Endothelial cell of umbilical vein (primary cell): Measurements from ENCODE around the gene SLCO3A1. TPM values are rescaled to one million over a fixed set of nuclear protein-coding genes. Genes with fewer than 3 reads are reported as not detected.

Experiments
- BruUV-seq: library from RNA; stranded (reverse); fragments of 400-500 nt; replicated peaks from 2 replicates; lab custom pipeline; 2021; lab: Mats Ljungman, UMichigan
- CTCF ChIA-PET: fragments of 300-600, 350-600 bp; sonication (Branson Sonifier 250); formaldehyde crosslinking; loops from one replicate; lab custom pipeline; 2021; ENCODE audit warnings: antibody characterized with exemption, inconsistent platforms; lab: Charles Lee
- POLR2A ChIA-PET: fragments of 300-600, 350-600 bp; sonication (Branson Sonifier 250); formaldehyde crosslinking; loops from one replicate; lab custom pipeline; 2021; ENCODE audit warnings: antibody characterized with exemption, inconsistent platforms; lab: Charles Lee
- DNase-seq: peaks from one replicate; pipeline ENCODE4 v3.0.0-alpha.2; 2011; ENCODE audit warnings: low read depth, low spot score
- FAIRE-seq: peaks from 2 replicates; lab custom pipeline; 2011; peaks lifted over from hg19 to GRCh38; lab: Jason Lieb, UNC
- H2AFZ ChIP-seq: 2 replicates; pipeline ENCODE4 v1.6.0; 2012; ENCODE audit warnings: low read depth, low read length, control low read depth, inconsistent platforms
- H3K27ac ChIP-seq: 2 replicates; pipeline ENCODE4 v1.5.1; 2011; ENCODE audit warnings: low read depth, mild to moderate bottlenecking, control low read depth, low read length, moderate library complexity; ENCODE audit not compliant: insufficient read depth
- H3K27me3 ChIP-seq, 2 experiments: 2 replicates each; pipeline versions ENCODE4 v1.6.0 to v1.6.1; 2011; ENCODE audit warnings: low read length in 2 of 2, mixed read lengths in 1 of 2; ENCODE audit not compliant: control insufficient read depth in 2 of 2, insufficient read depth in 2 of 2
- H3K36me3 ChIP-seq, 2 experiments: 2 replicates in 1 of 2; 3 replicates in 1 of 2; pipeline ENCODE4 v1.5.1; 2011; ENCODE audit warnings: low read length in 2 of 2, mild to moderate bottlenecking in 1 of 2, moderate library complexity in 1 of 2; ENCODE audit not compliant: control insufficient read depth in 2 of 2, insufficient read depth in 2 of 2; ENCODE audit errors: extremely low read depth in 1 of 2
- H3K4me1 ChIP-seq: 3 replicates; pipeline ENCODE4 v1.5.1; 2011; ENCODE audit warnings: mild to moderate bottlenecking, low read length; ENCODE audit not compliant: control insufficient read depth, insufficient read depth; ENCODE audit errors: extremely low read depth
- H3K4me2 ChIP-seq: 2 replicates; pipeline ENCODE4 v1.6.1; 2011; ENCODE audit warnings: low read length, control low read depth, mixed read lengths; ENCODE audit not compliant: insufficient read depth
- H3K4me3 ChIP-seq, 3 experiments: fragments of 200-600 bp in 1 of 3; sonication (generic), shearing (Covaris generic) in 1 of 3; replicated peaks in 1 of 3; 2 replicates each; pipeline ENCODE4 v1.5.1; 2011 to 2016; ENCODE audit warnings: control low read depth in 3 of 3, low read length in 3 of 3, mild to moderate bottlenecking in 2 of 3, inconsistent platforms in 1 of 3, low read depth in 1 of 3, moderate library complexity in 1 of 3; ENCODE audit not compliant: insufficient read depth in 1 of 3
- H3K79me2 ChIP-seq: 2 replicates; pipeline ENCODE4 v1.6.0; 2012; ENCODE audit warnings: low read length, inconsistent platforms; ENCODE audit not compliant: control insufficient read depth, insufficient read depth
- H3K9ac ChIP-seq: replicated peaks from 2 replicates; pipeline ENCODE3; 2011; ENCODE audit warnings: low read length, control low read depth; ENCODE audit not compliant: insufficient read depth; ENCODE audit errors: extremely low read depth
- H3K9me1 ChIP-seq: replicated peaks from 3 replicates; pipeline ENCODE4 v1.6.0; 2011; ENCODE audit warnings: mild to moderate bottlenecking, low read length; ENCODE audit not compliant: control insufficient read depth, insufficient read depth; ENCODE audit errors: extremely low read depth
- H3K9me3 ChIP-seq: replicated peaks from 2 replicates; pipeline ENCODE4 v1.5.1; 2012; ENCODE audit warnings: low read length, inconsistent platforms; ENCODE audit not compliant: control insufficient read depth, insufficient read depth
- H4K20me1 ChIP-seq: replicated peaks from 2 replicates; pipeline ENCODE3; 2011; ENCODE audit warnings: mild to moderate bottlenecking, low read length; ENCODE audit not compliant: control insufficient read depth, insufficient read depth; ENCODE audit errors: extremely low read depth
- CTCF ChIP-seq, 2 donors: IDR thresholded peaks; 1 replicate in 1 of 2; 2 replicates in 1 of 2; pipeline ENCODE4 v1.5.1; 2011; ENCODE audit warnings: low read length in 2 of 2, mild to moderate bottlenecking in 2 of 2, moderate library complexity in 2 of 2, control low read depth in 1 of 2, inconsistent platforms in 1 of 2, low read depth in 1 of 2; ENCODE audit not compliant: insufficient read depth in 1 of 2; ENCODE audit errors: extremely low read depth in 1 of 2
- EZH2 ChIP-seq: IDR thresholded peaks from 2 replicates; pipeline ENCODE4 v1.6.1; 2012; ENCODE audit warnings: borderline replicate concordance, low read depth, mild to moderate bottlenecking, moderate library complexity, low read length, inconsistent platforms; ENCODE audit not compliant: severe bottlenecking
- FOS ChIP-seq: IDR thresholded peaks from 2 replicates; pipeline ENCODE4 v1.6.1; 2011; ENCODE audit warnings: mild to moderate bottlenecking, low read length, moderate library complexity, borderline replicate concordance; ENCODE audit not compliant: insufficient read depth
- GATA2 ChIP-seq: IDR thresholded peaks from 2 replicates; pipeline ENCODE4 v1.7.0; 2011; ENCODE audit warnings: low read depth, mild to moderate bottlenecking, moderate library complexity, mixed read lengths, low read length; ENCODE audit not compliant: insufficient read length, insufficient read depth
- JUN ChIP-seq: IDR thresholded peaks from 2 replicates; pipeline ENCODE4 v1.6.1; 2011; ENCODE audit warnings: borderline replicate concordance, low read depth; ENCODE audit not compliant: insufficient read length, insufficient read depth
- MYC ChIP-seq: IDR thresholded peaks from one replicate; pipeline ENCODE4 v1.6.1; 2011; ENCODE audit warnings: mild to moderate bottlenecking, low read depth, low read length
- POLR2A ChIP-seq: IDR thresholded peaks from 2 replicates; pipeline ENCODE4 v1.6.1; 2012; ENCODE audit warnings: low read depth, mild to moderate bottlenecking, control low read depth, low read length
- POLR2AphosphoS5 ChIP-seq: IDR thresholded peaks from 2 replicates; pipeline ENCODE4 v1.6.1; 2012; ENCODE audit warnings: low read depth, mild to moderate bottlenecking, control low read depth, low read length, moderate library complexity; ENCODE audit not compliant: insufficient read depth
- dilution Hi-C: fragments of 300-500 bp; cut with MboI; formaldehyde crosslinking; loops from one replicate; pipeline ENCODE4 v1.15.0; 2019; ENCODE audit warnings: low sequenced_read_pairs; ENCODE audit not compliant: extremely low pct_ligation_motif_present
- intact Hi-C: fragments of 100-400 bp; cut with micrococcal nuclease; formaldehyde crosslinking; loops from one replicate; pipeline ENCODE4 v1.10.0; 2022
- polyA plus RNA-seq, 4 experiments: library from polyadenylated mRNA; depleted of rRNA in 3 of 4; stranded (reverse) in 3 of 4; unstranded in 1 of 4; fragments of >200 nt; gene quantifications; 2 replicates each; pipeline versions ENCODE4 v1.2.1 to v1.2.3, GENCODE V29; 2011 to 2012; ENCODE audit warnings: missing spikeins in 1 of 4
- total RNA-seq: library from RNA; stranded (reverse); gene quantifications from 2 replicates; pipeline ENCODE4 v1.2.3, GENCODE V29; 2021
- TF ChIP-seq, protein P1 (sequence below): IDR thresholded peaks from 2 replicates; pipeline ENCODE4 v1.6.1; 2011; ENCODE audit not compliant: insufficient read depth, insufficient read length

The SLCO3A1 gene
- total and polyA plus RNA-seq, 2 donors (not counting 3 experiments of a cell fraction or from before 2014, with no cell fraction given) = 0.88 to 0.92 TPM

DNA sequence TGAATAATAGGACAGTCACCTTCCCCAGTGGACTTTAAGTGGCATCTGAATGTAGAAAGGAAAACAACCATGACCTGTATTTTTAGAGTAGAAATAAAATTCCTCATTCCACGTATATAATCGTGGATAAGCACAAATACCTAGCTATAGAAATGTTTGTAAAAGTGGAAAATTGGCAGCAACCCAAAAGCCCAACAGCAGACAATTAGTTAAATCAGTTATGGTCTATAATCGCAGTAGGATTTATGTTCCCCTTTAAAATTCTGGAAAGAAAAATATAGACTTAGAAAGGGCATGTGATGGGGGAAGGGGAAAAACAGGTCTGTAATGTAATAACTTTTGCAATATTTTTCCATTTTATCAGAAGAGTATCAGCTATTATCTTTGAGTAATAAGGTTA is 298.2 kb downstream of the SLCO3A1 start:
- CTCF ChIA-PET = no interaction called here
- dilution Hi-C loops = no loop called here
- Histone ChIP-seq H4K20me1 (no peaks in the 10 kb centered on the region), H3K79me2 (no peaks in the 10 kb centered on the region), H2AFZ (no peak overlapping the region), H3K27me3 (no peaks in the 10 kb centered on the region), H3K4me1 (no peaks in the 10 kb centered on the region), H3K4me3 (no peak overlapping the region), H3K9ac (no peak overlapping the region), H3K9me3 (no peaks in the 10 kb centered on the region), H3K4me2 (no peak overlapping the region), H3K9me1 (no peaks in the 10 kb centered on the region), H3K27ac (no peak overlapping the region), H3K36me3 (no peaks in the 10 kb centered on the region)
- intact Hi-C loops = no loop called here
- no TSS peak for BruUV-seq
- DNase-seq (no peak), FAIRE-seq (no peak)
- POLR2A ChIA-PET = no interaction called here
- TF ChIP-seq JUN (no peak), MYC (no peak), GATA2 (no peak), CTCF (IDR thresholded peaks at IDR 0.05; ENCODE audit: extremely low read depth in 1 of 2, insufficient read depth in 1 of 2, low read depth in 1 of 2, low read length in 2 of 2) (no peak), POLR2A (no peak), EZH2 (no peak), FOS (no peak), POLR2AphosphoS5 (no peak)
- TF ChIP-seq, protein P1, sequence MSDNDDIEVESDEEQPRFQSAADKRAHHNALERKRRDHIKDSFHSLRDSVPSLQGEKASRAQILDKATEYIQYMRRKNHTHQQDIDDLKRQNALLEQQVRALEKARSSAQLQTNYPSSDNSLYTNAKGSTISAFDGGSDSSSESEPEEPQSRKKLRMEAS = no peak
